ENCODE results near the gene SLAMF9.
"Not testable (repeated sequence)": the region's sequence is repeated elsewhere in the genome, so short reads cannot be mapped to it uniquely, and the experiment has no call there.

The SLAMF9 gene

DNA sequence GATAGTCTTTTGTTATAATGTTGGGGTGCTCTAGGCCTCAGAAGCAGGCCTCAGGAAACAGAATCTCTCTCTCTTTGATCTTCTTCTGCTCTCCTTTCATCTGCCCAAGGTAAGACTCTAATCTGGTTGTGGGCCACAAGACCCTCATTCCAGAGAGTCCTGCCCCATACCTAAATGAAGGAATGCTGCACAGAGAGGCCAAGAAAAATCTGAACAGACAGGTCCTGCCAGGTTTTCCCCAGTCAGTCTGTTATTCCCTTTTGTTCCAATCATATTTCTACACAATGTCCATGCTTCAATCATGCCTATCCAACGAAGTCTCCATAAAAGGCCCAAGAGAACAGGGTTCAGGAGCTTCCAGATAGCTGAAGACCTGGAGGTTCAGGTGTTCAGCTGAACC, 47.1 kb downstream of the SLAMF9 start:
- Histone ChIP-seq H3F3A (ENCODE audit: control insufficient read depth, insufficient read depth) (no peaks in the 10 kb centered on the region), H3K79me2 (ENCODE audit: control insufficient read depth, low read length) (no peaks in the 10 kb centered on the region), H3K27ac (ENCODE audit: low read depth, low read length) (no peak overlapping the region), H3K9me2 (replicated peaks; ENCODE audit: control insufficient read depth, low read length) (no peaks in the 10 kb centered on the region), H3K4me1 (ENCODE audit: control insufficient read depth, low read length) (peaks cover 12% of the 10 kb centered on the region), H4K20me1 (ENCODE audit: control insufficient read depth, insufficient read depth, low read depth, low read length) (no peaks in the 10 kb centered on the region), H3K4me3 (ENCODE audit: low read length) (no peak overlapping the region), H3K36me3 (ENCODE audit: control insufficient read depth, low read length) (no peaks in the 10 kb centered on the region), H3K9me3 (ENCODE audit: control insufficient read depth, insufficient read depth, low read length) (no peaks in the 10 kb centered on the region), H3K4me2 (ENCODE audit: low read length) (no peak overlapping the region), H3K27me3 (ENCODE audit: control insufficient read depth, low read length) (no peaks in the 10 kb centered on the region)
- TF ChIP-seq, protein P1, sequence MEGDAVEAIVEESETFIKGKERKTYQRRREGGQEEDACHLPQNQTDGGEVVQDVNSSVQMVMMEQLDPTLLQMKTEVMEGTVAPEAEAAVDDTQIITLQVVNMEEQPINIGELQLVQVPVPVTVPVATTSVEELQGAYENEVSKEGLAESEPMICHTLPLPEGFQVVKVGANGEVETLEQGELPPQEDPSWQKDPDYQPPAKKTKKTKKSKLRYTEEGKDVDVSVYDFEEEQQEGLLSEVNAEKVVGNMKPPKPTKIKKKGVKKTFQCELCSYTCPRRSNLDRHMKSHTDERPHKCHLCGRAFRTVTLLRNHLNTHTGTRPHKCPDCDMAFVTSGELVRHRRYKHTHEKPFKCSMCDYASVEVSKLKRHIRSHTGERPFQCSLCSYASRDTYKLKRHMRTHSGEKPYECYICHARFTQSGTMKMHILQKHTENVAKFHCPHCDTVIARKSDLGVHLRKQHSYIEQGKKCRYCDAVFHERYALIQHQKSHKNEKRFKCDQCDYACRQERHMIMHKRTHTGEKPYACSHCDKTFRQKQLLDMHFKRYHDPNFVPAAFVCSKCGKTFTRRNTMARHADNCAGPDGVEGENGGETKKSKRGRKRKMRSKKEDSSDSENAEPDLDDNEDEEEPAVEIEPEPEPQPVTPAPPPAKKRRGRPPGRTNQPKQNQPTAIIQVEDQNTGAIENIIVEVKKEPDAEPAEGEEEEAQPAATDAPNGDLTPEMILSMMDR (IDR thresholded peaks at IDR 0.05; ENCODE audit: low read depth, low read length, poor library complexity, severe bottlenecking): no peak
- TF ChIP-seq EZH2phosphoT487 (IDR thresholded peaks at IDR 0.05; ENCODE audit: borderline replicate concordance, low read length): no peak

DNA sequence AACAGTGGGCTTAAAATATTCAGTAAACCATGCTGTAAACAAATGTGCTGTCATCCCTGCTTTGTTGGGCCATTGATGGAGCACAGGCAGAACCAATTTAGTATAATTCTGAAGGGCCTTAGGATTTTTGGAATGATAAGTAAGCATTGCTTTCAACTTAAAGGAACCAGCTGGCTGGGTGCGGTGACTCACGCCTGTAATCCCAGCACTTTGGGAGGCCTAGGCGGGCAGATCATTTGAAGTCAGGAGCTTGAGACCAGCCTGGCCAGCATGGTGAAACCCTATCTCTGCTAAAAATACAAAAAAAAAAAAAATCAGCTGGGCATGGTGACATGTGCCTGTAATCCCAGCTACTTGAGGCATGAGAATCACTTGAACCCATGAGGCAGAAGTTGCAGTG, 50.0 kb downstream of the SLAMF9 start:
- H3K27me3 ChIP-seq (ENCODE audit: control insufficient read depth, low read length); H3K4me2 ChIP-seq (ENCODE audit: low read length); H3K36me3 ChIP-seq (ENCODE audit: control insufficient read depth, low read length); H3K9me2 ChIP-seq (replicated peaks; ENCODE audit: control insufficient read depth, low read length); H4K20me1 ChIP-seq (ENCODE audit: control insufficient read depth, insufficient read depth, low read depth, low read length); H3F3A ChIP-seq (ENCODE audit: control insufficient read depth, insufficient read depth); H3K4me1 ChIP-seq (ENCODE audit: control insufficient read depth, low read length); H3K27ac ChIP-seq (ENCODE audit: low read depth, low read length); H3K9me3 ChIP-seq (ENCODE audit: control insufficient read depth, insufficient read depth, low read length); H3K4me3 ChIP-seq (ENCODE audit: low read length); H3K79me2 ChIP-seq (ENCODE audit: control insufficient read depth, low read length): not testable (repeated sequence)

DNA sequence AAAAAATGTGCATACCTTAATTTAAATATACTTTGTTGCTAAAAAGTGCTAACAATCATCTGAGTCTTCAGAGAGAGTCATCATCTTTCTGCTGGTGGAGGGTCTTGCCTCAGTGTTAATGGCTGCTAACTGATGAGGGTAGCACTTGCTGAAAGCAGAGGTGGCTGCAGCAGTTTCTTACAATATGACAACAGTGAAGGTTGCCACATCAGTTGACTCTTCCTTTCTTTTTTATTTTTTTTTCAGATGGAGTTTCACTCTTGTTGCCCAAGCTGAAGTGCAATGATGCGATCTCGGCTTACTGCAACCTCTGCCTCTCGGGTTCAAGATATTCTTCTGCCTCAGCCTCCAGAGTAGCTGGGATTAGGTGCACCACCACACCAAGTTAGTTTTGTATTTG, 51.5 kb downstream of the SLAMF9 start:
- H3K9me3 ChIP-seq (ENCODE audit: control insufficient read depth, insufficient read depth, low read length): no peaks in the 10 kb centered on the region
- no peak overlapping the region for H3K4me2 ChIP-seq (ENCODE audit: low read length)
- no peaks in the 10 kb centered on the region for H3K79me2 ChIP-seq (ENCODE audit: control insufficient read depth, low read length)
- no peaks in the 10 kb centered on the region for H3K36me3 ChIP-seq (ENCODE audit: control insufficient read depth, low read length)
- H4K20me1 ChIP-seq (ENCODE audit: control insufficient read depth, insufficient read depth, low read depth, low read length): no peaks in the 10 kb centered on the region
- no peaks in the 10 kb centered on the region for H3K27me3 ChIP-seq (ENCODE audit: control insufficient read depth, low read length)
- no peaks in the 10 kb centered on the region for H3F3A ChIP-seq (ENCODE audit: control insufficient read depth, insufficient read depth)
- H3K9me2 ChIP-seq (replicated peaks; ENCODE audit: control insufficient read depth, low read length): no peaks in the 10 kb centered on the region
- H3K4me1 ChIP-seq (ENCODE audit: control insufficient read depth, low read length): no peaks in the 10 kb centered on the region
- H3K4me3 ChIP-seq (ENCODE audit: low read length): no peak overlapping the region
- TF ChIP-seq EZH2phosphoT487 (IDR thresholded peaks at IDR 0.05; ENCODE audit: borderline replicate concordance, low read length): no peak
- TF ChIP-seq, protein P1 (IDR thresholded peaks at IDR 0.05; ENCODE audit: low read depth, low read length, poor library complexity, severe bottlenecking): no peak
- no peak overlapping the region for H3K27ac ChIP-seq (ENCODE audit: low read depth, low read length)

Measured in DOHH2 (cell line).